Measurements from ENCODE around the gene WWC2. TPM values are rescaled to one million over a fixed set of nuclear protein-coding genes. Genes with fewer than 3 reads are reported as not detected.

The WWC2 gene
- total and polyA plus RNA-seq, 2 donors (not counting 3 experiments of a cell fraction or from before 2014, with no cell fraction given): 12.9 to 52.2 TPM

DNA sequence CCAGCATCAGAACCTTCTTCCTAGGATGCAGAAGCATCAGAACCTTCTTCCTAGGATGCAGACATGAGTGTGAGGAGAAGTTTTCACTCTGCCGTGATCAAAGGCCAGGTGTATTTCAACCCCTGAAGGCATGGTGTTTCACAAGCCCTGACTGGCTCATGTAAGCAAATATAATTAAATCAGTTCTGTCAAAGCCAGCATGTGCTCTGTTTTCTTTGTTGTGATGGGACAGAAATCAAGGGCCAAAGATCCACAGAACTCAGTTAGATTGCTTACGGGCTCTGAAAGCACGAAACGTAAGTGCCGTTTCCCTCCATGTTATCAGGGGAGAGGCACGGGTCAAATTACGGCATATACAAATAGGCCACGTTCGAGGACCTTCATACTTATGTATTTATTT is 255.2 kb downstream of the WWC2 start:
- H3K27ac ChIP-seq (ENCODE audit: insufficient read depth, low read depth, low read length): no peak overlapping the region
- no peak overlapping the region for H3K9ac ChIP-seq (replicated peaks; ENCODE audit: extremely low read depth, insufficient read depth, low read length)
- H2AFZ ChIP-seq (ENCODE audit: low read depth, low read length): no peak overlapping the region
- no peaks in the 10 kb centered on the region for H3K9me1 ChIP-seq (replicated peaks; ENCODE audit: control insufficient read depth, extremely low read depth, insufficient read depth, low read length)
- no peak overlapping the region for H3K4me3 ChIP-seq (replicated peaks in 1 of 3; ENCODE audit: insufficient read depth in 1 of 3, low read depth in 1 of 3, low read length in 3 of 3)
- DNase-seq (ENCODE audit: low read depth, low spot score) (no peak), FAIRE-seq (no peak)
- H4K20me1 ChIP-seq (replicated peaks; ENCODE audit: control insufficient read depth, extremely low read depth, insufficient read depth, low read length): no peaks in the 10 kb centered on the region
- BruUV-seq (replicated peaks): no TSS peak
- ChIA-PET POLR2A (no interaction called here), CTCF (interaction anchor here (1.1 to 1.3 kb wide), 2 partner anchors 17 to 19 kb away, joined by 3 read pairs; no protein-coding TSS in a partner anchor)
- H3K4me1 ChIP-seq (ENCODE audit: control insufficient read depth, extremely low read depth, insufficient read depth, low read length): peaks cover 16% of the 10 kb centered on the region
- no peak overlapping the region for H3K4me2 ChIP-seq (ENCODE audit: insufficient read depth, low read length)
- H3K27me3 ChIP-seq (ENCODE audit: control insufficient read depth in 2 of 2, insufficient read depth in 2 of 2, low read length in 2 of 2): peaks cover 0 to 2% of the 10 kb centered on the region in 2 experiments
- intact Hi-C loops (cut with micrococcal nuclease) (loop anchor here (2.0 kb wide), 2 partner anchors 21 to 45 kb away; no protein-coding TSS in a partner anchor), dilution Hi-C loops (cut with MboI; ENCODE audit: extremely low pct_ligation_motif_present, low sequenced_read_pairs) (no loop called here)
- TF ChIP-seq JUN (IDR thresholded peaks at IDR 0.05; ENCODE audit: borderline replicate concordance, insufficient read depth, insufficient read length, low read depth) (no peak), GATA2 (IDR thresholded peaks at IDR 0.05; ENCODE audit: insufficient read depth, insufficient read length, low read depth, low read length) (no peak), POLR2A (IDR thresholded peaks at IDR 0.05; ENCODE audit: low read depth, low read length) (no peak), MYC (IDR thresholded peaks at IDR 0.05; ENCODE audit: low read depth, low read length) (no peak), POLR2AphosphoS5 (IDR thresholded peaks at IDR 0.05; ENCODE audit: insufficient read depth, low read depth, low read length) (no peak), FOS (IDR thresholded peaks at IDR 0.05; ENCODE audit: borderline replicate concordance, insufficient read depth, low read length) (no peak), EZH2 (IDR thresholded peaks at IDR 0.05; ENCODE audit: borderline replicate concordance, low read depth, low read length, severe bottlenecking) (no peak)
- TF ChIP-seq, protein P1, sequence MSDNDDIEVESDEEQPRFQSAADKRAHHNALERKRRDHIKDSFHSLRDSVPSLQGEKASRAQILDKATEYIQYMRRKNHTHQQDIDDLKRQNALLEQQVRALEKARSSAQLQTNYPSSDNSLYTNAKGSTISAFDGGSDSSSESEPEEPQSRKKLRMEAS (IDR thresholded peaks at IDR 0.05; ENCODE audit: insufficient read depth, insufficient read length): no peak
- TF ChIP-seq, protein P2, sequence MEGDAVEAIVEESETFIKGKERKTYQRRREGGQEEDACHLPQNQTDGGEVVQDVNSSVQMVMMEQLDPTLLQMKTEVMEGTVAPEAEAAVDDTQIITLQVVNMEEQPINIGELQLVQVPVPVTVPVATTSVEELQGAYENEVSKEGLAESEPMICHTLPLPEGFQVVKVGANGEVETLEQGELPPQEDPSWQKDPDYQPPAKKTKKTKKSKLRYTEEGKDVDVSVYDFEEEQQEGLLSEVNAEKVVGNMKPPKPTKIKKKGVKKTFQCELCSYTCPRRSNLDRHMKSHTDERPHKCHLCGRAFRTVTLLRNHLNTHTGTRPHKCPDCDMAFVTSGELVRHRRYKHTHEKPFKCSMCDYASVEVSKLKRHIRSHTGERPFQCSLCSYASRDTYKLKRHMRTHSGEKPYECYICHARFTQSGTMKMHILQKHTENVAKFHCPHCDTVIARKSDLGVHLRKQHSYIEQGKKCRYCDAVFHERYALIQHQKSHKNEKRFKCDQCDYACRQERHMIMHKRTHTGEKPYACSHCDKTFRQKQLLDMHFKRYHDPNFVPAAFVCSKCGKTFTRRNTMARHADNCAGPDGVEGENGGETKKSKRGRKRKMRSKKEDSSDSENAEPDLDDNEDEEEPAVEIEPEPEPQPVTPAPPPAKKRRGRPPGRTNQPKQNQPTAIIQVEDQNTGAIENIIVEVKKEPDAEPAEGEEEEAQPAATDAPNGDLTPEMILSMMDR (IDR thresholded peaks at IDR 0.05; ENCODE audit: extremely low read depth in 1 of 2, insufficient read depth in 1 of 2, low read depth in 1 of 2, low read length in 2 of 2): no peak
- no peaks in the 10 kb centered on the region for H3K9me3 ChIP-seq (replicated peaks; ENCODE audit: control insufficient read depth, insufficient read depth, low read length)
- no peaks in the 10 kb centered on the region for H3K79me2 ChIP-seq (ENCODE audit: control insufficient read depth, insufficient read depth, low read length)
- no peaks in the 10 kb centered on the region for H3K36me3 ChIP-seq (ENCODE audit: control insufficient read depth in 2 of 2, extremely low read depth in 1 of 2, insufficient read depth in 2 of 2, low read length in 2 of 2)

Measured in endothelial cell of umbilical vein (primary cell).